Measurements from ENCODE around the gene PERM1. TPM values are rescaled to one million over a fixed set of nuclear protein-coding genes. Genes with fewer than 3 reads are reported as not detected.

PERM1 gene
- total and polyA plus RNA-seq, 2 of the 13 experiments (the other 11 are each of a cell fraction or from before 2014, with no cell fraction given) = 0.04 to 0.29 TPM

GRCh38 chr1:1000357-1001056, 18.6 kb upstream of the PERM1 start (continued):
- TF ChIP-seq GMEB1 (CRISPR knock-in tag; IDR thresholded peaks at IDR 0.05; ENCODE audit: borderline replicate concordance) (peak; percentile 85), CCDC6 (CRISPR knock-in tag; IDR thresholded peaks at IDR 0.05) (0 out of 2 replicates have a peak, but pooled peaks have one; percentile 66), ZFP91 (CRISPR knock-in tag; IDR thresholded peaks at IDR 0.05; ENCODE audit: borderline replicate concordance) (peak; percentile 92), THAP11 (CRISPR knock-in tag; IDR thresholded peaks at IDR 0.05) (peak; percentile 73), ZNF24 (IDR thresholded peaks at IDR 0.05) (no peak), RXRB (CRISPR knock-in tag; IDR thresholded peaks at IDR 0.05; ENCODE audit: borderline replicate concordance) (peak; percentile 24; the same call in 1 of the 2 replicates), TGIF2 (CRISPR knock-in tag; IDR thresholded peaks at IDR 0.05) (peak; percentile 59; the same call in 1 of the 2 replicates), NR0B2 (CRISPR knock-in tag; IDR thresholded peaks at IDR 0.05) (no peak; the same call in 1 of the 2 replicates), KDM1A (CRISPR knock-in tag; IDR thresholded peaks at IDR 0.05) (peak; percentile 81; the same call in 1 of the 2 replicates), ZNF142 (CRISPR knock-in tag; IDR thresholded peaks at IDR 0.05) (no peak; the same call in none of the 2 replicates), POLR2G (IDR thresholded peaks at IDR 0.05; ENCODE audit: low read depth, low read length) (peak; percentile 85), REST (IDR thresholded peaks at IDR 0.05; ENCODE audit: borderline replicate concordance in 1 of 2, low read depth in 1 of 2, low read length in 2 of 2) (no peak), ZNF414 (CRISPR knock-in tag; IDR thresholded peaks at IDR 0.05) (peak; percentile 83; the same call in 1 of the 2 replicates)
